Left ventricle myocardium inferior (tissue), 1 donor: ENCODE measurements around the gene PNLDC1. TPM values are rescaled to one million over a fixed set of nuclear protein-coding genes. Genes with fewer than 3 reads are reported as not detected.

Experiments
- DNase-seq: peaks from one replicate; pipeline ENCODE4 v3.0.0-alpha.2; 2020
- H3K27ac ChIP-seq: fragments of 200-600 bp; replicated peaks from 2 replicates; pipeline ENCODE4 v1.8.0; 2021
- H3K27me3 ChIP-seq: fragments of 200-600 bp; 2 replicates; pipeline ENCODE4 v1.8.0; 2021; ENCODE audit warnings: low read depth
- H3K36me3 ChIP-seq: fragments of 200-600 bp; 2 replicates; pipeline ENCODE4 v1.8.0; 2021
- H3K4me1 ChIP-seq: fragments of 200-600 bp; 2 replicates; pipeline ENCODE4 v1.8.0; 2021
- H3K4me3 ChIP-seq: fragments of 200-600 bp; 2 replicates; pipeline ENCODE4 v1.8.0; 2021; ENCODE audit warnings: mild to moderate bottlenecking, moderate library complexity
- H3K9me3 ChIP-seq: fragments of 200-600 bp; replicated peaks from 2 replicates; pipeline ENCODE4 v1.8.0; 2021
- CTCF ChIP-seq: fragments of 200-600 bp; IDR thresholded peaks from 2 replicates; pipeline ENCODE4 v1.8.0; 2021; ENCODE audit warnings: antibody characterized with exemption, mild to moderate bottlenecking, borderline replicate concordance
- intact Hi-C: fragments of 100-400 bp; cut with micrococcal nuclease; formaldehyde crosslinking; loops from one replicate; pipeline ENCODE4 v1.11.0; 2022
- total RNA-seq: library from RNA; stranded (reverse); fragmentation: NEBNext Ultra II Directional; extraction: Animal tissue kit (Norgen Biotek cat#: 25700); gene quantifications from one replicate; pipeline ENCODE4 v1.2.1, GENCODE V29; 2021
- donor health status: DM: no; HTN: yes; CAD: no; lungs with severe emphysema.

Gene PNLDC1
- total RNA-seq, 1 donor from 2014 or later = 0.33 TPM

GRCh38 chr6:159801935-159802334 is 1.9 kb downstream of the PNLDC1 start:
- no peak overlapping the region for H3K4me3 ChIP-seq
- no peaks in the 10 kb centered on the region for H3K9me3 ChIP-seq
- peaks cover 30% of the 10 kb centered on the region for H3K36me3 ChIP-seq
- no peaks in the 10 kb centered on the region for H3K27me3 ChIP-seq
- intact Hi-C loops = no loop called here
- no peak overlapping the region for H3K27ac ChIP-seq
- DNase-seq = no peak
- TF ChIP-seq CTCF = no peak
- H3K4me1 ChIP-seq = no peaks in the 10 kb centered on the region

GRCh38 chr6:159804504-159804903 is 4.4 kb downstream of the PNLDC1 start:
- H3K27ac ChIP-seq = no peak overlapping the region
- intact Hi-C loops = no loop called here
- TF ChIP-seq CTCF = no peak

GRCh38 chr6:159805440-159806020 is 5.5 kb downstream of the PNLDC1 start:
- Histone ChIP-seq H3K4me1 (no peaks in the 10 kb centered on the region), H3K9me3 (no peaks in the 10 kb centered on the region)

More at GRCh38 chr6:159804504-159804903, 4.4 kb downstream of the PNLDC1 start:
- no peaks in the 10 kb centered on the region for H3K9me3 ChIP-seq
- H3K36me3 ChIP-seq = peaks cover 5% of the 10 kb centered on the region
- no peaks in the 10 kb centered on the region for H3K27me3 ChIP-seq
- DNase-seq = no peak
- H3K4me1 ChIP-seq = no peaks in the 10 kb centered on the region
- no peak overlapping the region for H3K4me3 ChIP-seq

GRCh38 chr6:159806021-159806458 is 6.0 kb downstream of the PNLDC1 start:
- Histone ChIP-seq H3K27ac (no peak overlapping the region), H3K4me1 (no peaks in the 10 kb centered on the region), H3K9me3 (no peaks in the 10 kb centered on the region), H3K36me3 (no peaks in the 10 kb centered on the region), H3K4me3 (no peak overlapping the region), H3K27me3 (no peaks in the 10 kb centered on the region)
- TF ChIP-seq CTCF = no peak
- intact Hi-C loops = no loop called here
- DNase-seq = no peak

More at GRCh38 chr6:159805440-159806020, 5.5 kb downstream of the PNLDC1 start:
- no peak overlapping the region for H3K27ac ChIP-seq
- no peak for TF ChIP-seq CTCF
- no peaks in the 10 kb centered on the region for H3K36me3 ChIP-seq
- H3K4me3 ChIP-seq = no peak overlapping the region
- intact Hi-C loops = no loop called here
- no peak for DNase-seq
- H3K27me3 ChIP-seq = no peaks in the 10 kb centered on the region

GRCh38 chr6:159807150-159807858 is 7.2 kb downstream of the PNLDC1 start:
- Histone ChIP-seq H3K27me3 (no peaks in the 10 kb centered on the region), H3K4me3 (no peak overlapping the region), H3K27ac (no peak overlapping the region), H3K9me3 (no peaks in the 10 kb centered on the region), H3K36me3 (no peaks in the 10 kb centered on the region), H3K4me1 (no peaks in the 10 kb centered on the region)
- DNase-seq = no peak
- intact Hi-C loops = no loop called here
- no peak for TF ChIP-seq CTCF
